ENCODE measurements around the gene SHB. TPM values are rescaled to one million over a fixed set of nuclear protein-coding genes. Genes with fewer than 3 reads are reported as not detected.

SHB gene
- total and polyA plus RNA-seq, 2 donors (not counting 3 experiments of a cell fraction or from before 2014, with no cell fraction given): 13.4 to 24.9 TPM

DNA sequence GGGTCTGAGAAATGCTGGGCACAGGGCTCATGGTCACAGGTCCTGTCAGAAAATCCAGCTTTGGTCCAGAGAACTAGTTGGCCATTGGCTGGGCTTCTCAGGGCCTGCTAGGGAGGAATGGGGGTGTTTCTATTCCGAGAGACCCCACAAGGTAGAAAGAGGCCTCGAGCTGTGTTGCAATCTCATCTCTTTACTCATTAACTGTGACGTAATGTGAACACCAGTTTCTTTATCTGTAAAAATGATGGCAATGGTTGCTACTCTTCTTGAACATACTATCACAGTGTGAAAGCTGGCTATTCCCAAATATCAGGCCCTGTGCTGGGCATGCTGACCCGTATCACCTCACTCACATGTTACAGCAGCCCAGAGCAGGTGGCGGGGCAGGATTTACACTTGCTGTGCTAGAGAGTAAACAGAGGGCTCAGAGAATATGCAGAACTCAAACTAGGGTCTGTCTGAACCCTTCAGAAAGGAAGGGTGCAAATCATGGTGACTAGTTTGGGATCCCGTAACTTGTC, 129.4 kb downstream of the SHB start:
- POLR2A ChIA-PET: no interaction called here
- FAIRE-seq: no peak
- no peak overlapping the region for H3K4me2 ChIP-seq (ENCODE audit: insufficient read depth, low read length)
- no peaks in the 10 kb centered on the region for H3K9me3 ChIP-seq (replicated peaks; ENCODE audit: control insufficient read depth, insufficient read depth, low read length)
- H3K27ac ChIP-seq (ENCODE audit: insufficient read depth, low read depth, low read length): no peak overlapping the region
- TF ChIP-seq POLR2A (IDR thresholded peaks at IDR 0.05; ENCODE audit: low read depth, low read length): no peak
- no peak for TF ChIP-seq EZH2 (IDR thresholded peaks at IDR 0.05; ENCODE audit: borderline replicate concordance, low read depth, low read length, severe bottlenecking)
- TF ChIP-seq FOS (IDR thresholded peaks at IDR 0.05; ENCODE audit: borderline replicate concordance, insufficient read depth, low read length): no peak
- no peak for TF ChIP-seq CTCF (IDR thresholded peaks at IDR 0.05; ENCODE audit: extremely low read depth in 1 of 2, insufficient read depth in 1 of 2, low read depth in 1 of 2, low read length in 2 of 2)
- TF ChIP-seq MAX (IDR thresholded peaks at IDR 0.05; ENCODE audit: insufficient read depth, insufficient read length): no peak
- TF ChIP-seq POLR2AphosphoS5 (IDR thresholded peaks at IDR 0.05; ENCODE audit: insufficient read depth, low read depth, low read length): no peak
- TF ChIP-seq GATA2 (IDR thresholded peaks at IDR 0.05; ENCODE audit: insufficient read depth, insufficient read length, low read depth, low read length): no peak
- TF ChIP-seq JUN (IDR thresholded peaks at IDR 0.05; ENCODE audit: borderline replicate concordance, insufficient read depth, insufficient read length, low read depth): no peak
- no peak for TF ChIP-seq MYC (IDR thresholded peaks at IDR 0.05; ENCODE audit: low read depth, low read length)
- H4K20me1 ChIP-seq (replicated peaks; ENCODE audit: control insufficient read depth, extremely low read depth, insufficient read depth, low read length): no peaks in the 10 kb centered on the region
- peaks cover 0 to 1% of the 10 kb centered on the region in 2 experiments for H3K36me3 ChIP-seq (ENCODE audit: control insufficient read depth in 2 of 2, extremely low read depth in 1 of 2, insufficient read depth in 2 of 2, low read length in 2 of 2)
- no peaks in the 10 kb centered on the region for H3K9me1 ChIP-seq (replicated peaks; ENCODE audit: control insufficient read depth, extremely low read depth, insufficient read depth, low read length)
- no peak for DNase-seq (ENCODE audit: low read depth, low spot score)
- H3K4me3 ChIP-seq (replicated peaks in 1 of 3; ENCODE audit: insufficient read depth in 1 of 3, low read depth in 1 of 3, low read length in 3 of 3): no peak overlapping the region
- no peaks in the 10 kb centered on the region for H3K27me3 ChIP-seq (ENCODE audit: control insufficient read depth in 2 of 2, insufficient read depth in 2 of 2, low read length in 2 of 2)
- CTCF ChIA-PET: interaction anchor here (3.9 kb wide), 1 partner anchor 25 kb away, joined by 23 read pairs; no protein-coding TSS in a partner anchor
- H3K4me1 ChIP-seq (ENCODE audit: control insufficient read depth, extremely low read depth, insufficient read depth, low read length): peaks cover 52% of the 10 kb centered on the region
- H3K79me2 ChIP-seq (ENCODE audit: control insufficient read depth, insufficient read depth, low read length): peaks cover 2% of the 10 kb centered on the region
- no peak overlapping the region for H3K9ac ChIP-seq (replicated peaks; ENCODE audit: extremely low read depth, insufficient read depth, low read length)
- no peak overlapping the region for H2AFZ ChIP-seq (ENCODE audit: low read depth, low read length)
- dilution Hi-C loops (cut with MboI; ENCODE audit: extremely low pct_ligation_motif_present, low sequenced_read_pairs): no loop called here
- intact Hi-C loops (cut with micrococcal nuclease): loop anchor here (2.0 kb wide), 1 partner anchor 13 kb away; no protein-coding TSS in a partner anchor
- no TSS peak for BruUV-seq (replicated peaks)

All from endothelial cell of umbilical vein (primary cell).